Pulmonary artery endothelial cell (primary cell): ENCODE measurements around the gene FLT3. TPM values are rescaled to one million over a fixed set of nuclear protein-coding genes. Genes with fewer than 3 reads are reported as not detected.

ENCODE experiments used
- DNase-seq: peaks from one replicate; pipeline ENCODE4 v3.0.0-alpha.2; 2011; ENCODE audit warnings: low read depth, low spot score
- total RNA-seq: library from RNA; depleted of rRNA; stranded (reverse); fragments of >200 nt; gene quantifications from 2 replicates; pipeline ENCODE4 v1.2.3, GENCODE V29; 2014

FLT3 gene
- total RNA-seq, 1 donor from 2014 or later, result not detected

GRCh38 chr13:27962128-27962841, 138.1 kb downstream of the FLT3 start:
- no peak for DNase-seq

DNA sequence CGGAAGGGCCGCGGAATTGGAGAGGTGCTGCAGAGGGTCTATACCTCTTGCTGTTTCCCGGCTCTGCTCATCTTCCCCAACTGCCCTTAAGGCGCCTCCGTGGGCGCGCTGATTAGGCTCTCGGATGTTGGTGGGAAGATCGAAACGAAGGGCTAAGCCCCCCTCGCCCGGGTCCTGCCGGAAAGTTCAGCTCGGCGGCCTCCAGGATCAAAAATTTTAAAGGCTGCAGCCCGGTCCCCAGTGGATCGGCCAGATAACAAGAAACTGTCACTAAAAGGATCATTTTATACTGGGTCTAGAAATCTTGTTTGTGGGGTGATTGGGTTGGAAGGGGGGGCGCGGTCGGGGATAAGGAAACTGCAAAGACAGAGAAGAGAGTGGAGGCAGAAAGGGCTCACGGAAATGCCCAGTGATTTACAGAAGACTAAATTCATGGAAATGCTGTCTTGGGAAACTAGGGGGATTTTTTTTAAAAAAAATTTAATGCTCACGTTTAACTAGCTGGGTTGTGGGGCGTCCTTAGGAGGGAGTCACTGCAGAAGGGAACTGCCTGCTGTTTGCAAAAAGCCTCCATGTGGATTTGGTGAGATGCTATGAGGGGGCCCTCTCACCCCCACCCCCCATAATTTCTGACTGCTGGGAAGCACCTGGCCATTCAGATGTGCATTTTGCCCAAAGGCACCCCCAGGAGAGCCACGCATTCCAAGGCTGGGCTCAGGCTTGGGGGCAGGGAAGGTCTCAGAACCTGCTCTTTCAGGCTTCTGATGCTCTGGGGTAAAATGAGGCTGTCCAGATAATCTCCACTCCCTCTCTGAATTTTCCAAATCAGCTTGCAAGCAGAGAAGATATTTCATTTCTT, 138.9 kb downstream of the FLT3 start:
- no peak for DNase-seq

GRCh38 chr13:27960362-27961226, 139.8 kb downstream of the FLT3 start:
- DNase-seq, result no peak

GRCh38 chr13:27959976-27960361, 140.4 kb downstream of the FLT3 start:
- no peak for DNase-seq

GRCh38 chr13:27956576-27957300, 143.6 kb downstream of the FLT3 start:
- no peak for DNase-seq

- no peak for DNase-seq
Measured at GRCh38 chr13:27955014-27955591, 145.3 kb downstream of the FLT3 start.

GRCh38 chr13:27954406-27954851, 145.9 kb downstream of the FLT3 start:
- no peak for DNase-seq

- DNase-seq, result peak; percentile 13
Measured at GRCh38 chr13:27953676-27954405, 146.5 kb downstream of the FLT3 start.

Other genes starting within 250 kb of the FLT3 start
- not detected in 2 replicates for gene PDX1, start 180.6 kb downstream of the FLT3 start, total RNA-seq
- gene CDX2, start 131.3 kb downstream of the FLT3 start, total RNA-seq, result not detected in 2 replicates
- not detected in 2 replicates for gene URAD, start 111.9 kb downstream of the FLT3 start, total RNA-seq
- gene PAN3, start 38.0 kb upstream of the FLT3 start, total RNA-seq, result 17.3 and 19.0 TPM in 2 replicates